Astrocyte of the cerebellum (primary cell): ENCODE measurements around the gene FMR1.

ENCODE experiments used
- DNase-seq: peaks from one replicate; pipeline ENCODE4 v3.0.0-alpha.2; 2011; ENCODE audit warnings: low read depth
- H3K4me3 ChIP-seq: 2 replicates; pipeline ENCODE4 v1.5.1; 2011; ENCODE audit warnings: mild to moderate bottlenecking, low read depth, low read length, moderate library complexity
- in situ Hi-C: cut with HindIII; loops from 2 replicates; pipeline ENCODE4 v1.10.0; 2017; ENCODE audit warnings: low sequenced_read_pairs
- TF ChIP-seq, protein P1 (sequence below): IDR thresholded peaks from 2 replicates; pipeline ENCODE4 v1.5.1; 2012; ENCODE audit warnings: low read length, low read depth, moderate library complexity, mild to moderate bottlenecking; ENCODE audit errors: missing control alignments

The FMR1 gene

DNA sequence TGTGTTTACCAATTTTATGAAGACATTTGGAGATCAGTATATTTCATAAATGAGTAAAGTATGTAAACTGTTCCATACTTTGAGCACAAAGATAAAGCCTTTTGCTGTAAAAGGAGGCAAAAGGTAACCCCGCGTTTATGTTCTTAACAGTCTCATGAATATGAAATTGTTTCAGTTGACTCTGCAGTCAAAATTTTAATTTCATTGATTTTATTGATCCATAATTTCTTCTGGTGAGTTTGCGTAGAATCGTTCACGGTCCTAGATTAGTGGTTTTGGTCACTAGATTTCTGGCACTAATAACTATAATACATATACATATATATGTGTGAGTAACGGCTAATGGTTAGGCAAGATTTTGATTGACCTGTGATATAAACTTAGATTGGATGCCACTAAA lies 1.9 kb downstream of the FMR1 start:
- peak overlapping the region; percentile 76 for H3K4me3 ChIP-seq
- DNase-seq: no peak
- TF ChIP-seq, protein P1, sequence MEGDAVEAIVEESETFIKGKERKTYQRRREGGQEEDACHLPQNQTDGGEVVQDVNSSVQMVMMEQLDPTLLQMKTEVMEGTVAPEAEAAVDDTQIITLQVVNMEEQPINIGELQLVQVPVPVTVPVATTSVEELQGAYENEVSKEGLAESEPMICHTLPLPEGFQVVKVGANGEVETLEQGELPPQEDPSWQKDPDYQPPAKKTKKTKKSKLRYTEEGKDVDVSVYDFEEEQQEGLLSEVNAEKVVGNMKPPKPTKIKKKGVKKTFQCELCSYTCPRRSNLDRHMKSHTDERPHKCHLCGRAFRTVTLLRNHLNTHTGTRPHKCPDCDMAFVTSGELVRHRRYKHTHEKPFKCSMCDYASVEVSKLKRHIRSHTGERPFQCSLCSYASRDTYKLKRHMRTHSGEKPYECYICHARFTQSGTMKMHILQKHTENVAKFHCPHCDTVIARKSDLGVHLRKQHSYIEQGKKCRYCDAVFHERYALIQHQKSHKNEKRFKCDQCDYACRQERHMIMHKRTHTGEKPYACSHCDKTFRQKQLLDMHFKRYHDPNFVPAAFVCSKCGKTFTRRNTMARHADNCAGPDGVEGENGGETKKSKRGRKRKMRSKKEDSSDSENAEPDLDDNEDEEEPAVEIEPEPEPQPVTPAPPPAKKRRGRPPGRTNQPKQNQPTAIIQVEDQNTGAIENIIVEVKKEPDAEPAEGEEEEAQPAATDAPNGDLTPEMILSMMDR: no peak
- in situ Hi-C loops: no loop called here

DNA sequence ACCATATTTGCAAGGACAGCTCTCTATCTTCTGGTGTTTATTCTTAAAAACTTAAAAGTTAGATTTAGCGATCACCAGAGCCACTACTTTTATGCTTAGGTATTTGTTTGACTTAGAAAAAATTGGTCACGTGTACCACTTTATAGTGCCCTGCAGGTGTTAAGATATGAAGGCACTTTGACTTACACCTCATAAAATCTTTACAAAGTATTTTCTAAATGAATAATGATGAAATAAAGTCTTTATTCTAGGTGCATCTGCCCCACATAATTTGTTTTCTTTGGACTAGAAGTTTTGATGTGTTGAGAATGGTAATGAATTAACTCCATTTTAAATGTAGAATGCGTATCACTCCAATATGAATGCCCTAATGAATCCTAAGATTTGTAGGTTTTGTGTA lies 2.9 kb downstream of the FMR1 start:
- in situ Hi-C loops: no loop called here
- TF ChIP-seq, protein P1: no peak
- no peak for DNase-seq
- no peak overlapping the region for H3K4me3 ChIP-seq

DNA sequence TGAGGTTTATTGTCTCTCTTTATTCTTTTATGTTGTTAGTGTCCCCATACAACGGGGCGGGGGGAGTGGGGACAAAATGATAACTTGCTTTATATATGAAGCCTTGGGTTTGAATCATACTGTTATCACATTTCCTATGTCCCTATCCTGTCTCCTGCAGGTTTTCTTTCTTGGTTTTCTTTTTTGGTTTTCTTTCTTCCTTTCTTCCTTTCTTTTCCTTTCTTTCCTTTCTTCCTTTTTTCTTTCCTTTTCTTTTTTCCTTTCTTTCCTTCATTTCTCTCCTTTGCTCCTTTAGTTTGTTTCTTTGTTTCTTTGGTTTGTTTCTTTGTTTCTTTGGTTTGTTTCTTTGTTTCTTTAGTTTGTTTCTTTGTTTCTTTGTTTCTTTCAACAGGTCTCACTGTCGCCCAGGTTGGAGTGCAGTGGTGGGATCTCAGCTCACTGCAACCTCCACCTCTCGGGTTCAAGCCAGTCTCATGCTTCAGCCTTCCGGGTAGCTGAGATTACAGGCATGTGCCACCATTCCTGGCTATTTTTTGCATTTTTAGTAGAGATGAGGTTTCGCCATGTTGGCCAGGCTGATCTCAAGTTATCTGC lies 4.8 kb downstream of the FMR1 start:
- TF ChIP-seq, protein P1: no peak
- in situ Hi-C loops: no loop called here
- no peak for DNase-seq
- H3K4me3 ChIP-seq: no peak overlapping the region

DNA sequence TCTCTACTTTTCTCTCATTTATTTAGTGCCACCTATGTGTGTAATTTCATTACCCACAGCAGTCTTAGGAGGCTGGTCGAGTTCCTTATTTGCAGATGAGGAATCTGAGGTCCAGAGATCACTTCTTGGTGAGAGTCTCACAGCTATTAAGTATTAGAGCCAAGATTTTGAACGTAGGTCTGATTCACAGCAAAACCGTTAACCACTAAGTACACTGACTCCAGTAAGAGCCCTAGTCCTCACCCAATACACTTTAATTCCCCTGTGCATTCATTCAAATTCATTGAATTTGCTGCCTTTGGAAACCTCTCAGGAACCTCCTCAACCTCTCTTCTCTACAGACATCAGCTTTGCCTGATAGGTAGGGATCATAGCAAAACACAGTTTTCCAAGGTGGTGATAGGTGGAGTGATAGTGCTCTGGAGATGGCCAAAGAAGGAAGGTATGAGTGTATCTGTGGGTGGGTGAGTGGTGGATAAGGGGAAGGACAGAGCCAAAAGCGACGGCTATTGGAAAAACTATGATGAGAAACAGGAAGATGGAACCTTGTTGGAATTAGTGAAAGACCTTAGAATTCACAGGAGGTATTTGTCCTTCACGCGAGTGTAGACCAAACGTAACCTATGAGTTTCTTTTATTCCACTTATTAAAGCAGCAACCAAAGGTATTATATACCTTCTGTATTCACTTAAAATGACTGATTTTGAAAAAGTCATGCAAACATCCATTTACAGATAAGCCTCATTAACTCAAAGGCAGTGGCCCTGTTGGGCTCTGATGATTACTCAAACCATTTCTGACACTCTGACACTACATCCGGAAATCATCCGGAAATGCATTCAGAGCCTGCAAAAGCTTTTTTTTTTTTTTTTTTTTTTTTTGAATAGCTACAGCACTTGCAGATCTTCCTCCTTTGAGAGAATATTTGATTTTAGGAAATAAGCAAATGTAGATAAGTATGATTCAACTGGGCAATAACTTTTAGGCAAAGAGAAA lies 6.3 kb downstream of the FMR1 start:
- in situ Hi-C loops: no loop called here
- no peak overlapping the region for H3K4me3 ChIP-seq
- no peak for DNase-seq
- TF ChIP-seq, protein P1: no peak

DNA sequence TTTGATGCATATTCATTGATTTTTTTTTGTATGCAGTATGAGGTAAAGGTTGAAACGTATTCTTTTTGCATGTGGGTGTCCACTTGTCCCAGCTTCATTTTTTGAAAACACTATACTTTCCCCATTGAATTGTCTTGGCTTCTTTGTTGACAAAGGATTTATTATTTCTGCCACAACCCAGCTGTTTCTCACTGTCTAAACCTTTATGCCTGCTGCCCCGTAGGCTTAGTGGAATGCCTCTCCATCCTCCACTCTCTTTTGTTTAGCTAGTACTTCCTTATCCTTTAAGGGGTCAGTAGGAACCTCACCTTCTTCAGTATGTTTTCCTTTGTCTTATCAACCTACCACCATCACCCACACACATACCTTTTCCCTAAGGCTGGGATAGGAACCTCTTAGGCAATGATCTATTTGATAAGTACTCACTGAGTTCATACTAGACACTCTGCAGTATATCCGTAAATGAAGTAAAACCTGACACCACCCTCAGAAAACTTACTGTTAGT lies 8.5 kb downstream of the FMR1 start:
- DNase-seq: no peak
- TF ChIP-seq, protein P1: no peak
- no peak overlapping the region for H3K4me3 ChIP-seq
- in situ Hi-C loops: no loop called here

DNA sequence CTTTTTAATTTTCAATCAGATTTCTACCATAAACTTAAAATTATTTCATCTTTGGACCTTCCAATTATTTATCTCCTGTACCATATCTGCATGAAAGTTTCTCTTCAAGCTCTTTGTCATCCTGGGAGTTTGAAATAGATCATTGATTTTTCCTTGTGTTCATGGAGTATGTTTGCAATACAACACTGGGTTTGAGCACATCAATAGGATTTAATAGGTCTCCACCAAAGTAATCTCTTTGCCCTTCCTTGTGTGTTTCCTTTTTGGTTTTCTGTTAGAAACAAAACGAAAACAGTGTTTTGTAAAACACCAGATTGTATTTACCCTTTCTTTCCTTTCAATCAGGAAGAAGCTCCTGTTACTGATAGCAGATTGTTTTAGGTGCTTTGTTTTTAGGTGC lies 11.9 kb downstream of the FMR1 start:
- in situ Hi-C loops: no loop called here
- DNase-seq: no peak

More for the DNA sequence above, 11.9 kb downstream of the FMR1 start:
- no peak overlapping the region for H3K4me3 ChIP-seq
- TF ChIP-seq, protein P1: no peak
